ENCODE measurements around the gene SCAMP5.

SCAMP5 gene

DNA sequence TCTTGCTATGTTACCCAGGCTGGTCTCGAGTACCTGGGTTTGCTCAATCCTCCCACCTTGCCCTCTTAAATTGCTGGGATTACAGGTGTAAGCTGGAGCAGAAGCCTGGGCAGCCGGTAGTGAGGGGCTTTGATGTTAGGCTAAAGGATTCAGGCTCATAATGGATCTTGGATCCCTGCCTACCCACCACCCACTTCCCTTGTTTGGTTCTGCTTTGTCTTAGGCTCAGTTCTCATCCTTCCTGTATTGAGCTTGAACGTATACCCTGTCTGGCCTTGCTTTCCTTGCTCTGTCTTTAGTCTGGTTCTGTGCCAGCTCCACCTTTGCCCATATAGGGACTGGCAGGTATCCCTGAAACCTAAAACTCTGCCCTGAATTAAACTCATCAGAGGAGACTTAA, 29.7 kb downstream of the SCAMP5 start:
- no peaks in the 10 kb centered on the region for H3K9me3 ChIP-seq (ENCODE audit: control insufficient read depth, low read depth, low read length)
- H3K27me3 ChIP-seq (ENCODE audit: control insufficient read depth, insufficient read depth, low read length) = no peaks in the 10 kb centered on the region
- no peak overlapping the region for H3K27ac ChIP-seq (ENCODE audit: low read length)
- no peak overlapping the region for H3K4me3 ChIP-seq (ENCODE audit: low read length)
- peaks cover 5% of the 10 kb centered on the region for H3K36me3 ChIP-seq (ENCODE audit: control insufficient read depth, low read depth, low read length)
- no peak overlapping the region for H3K9ac ChIP-seq (ENCODE audit: low read length)
- H3K4me1 ChIP-seq (ENCODE audit: control insufficient read depth, low read depth, low read length) = peaks cover 8% of the 10 kb centered on the region

DNA sequence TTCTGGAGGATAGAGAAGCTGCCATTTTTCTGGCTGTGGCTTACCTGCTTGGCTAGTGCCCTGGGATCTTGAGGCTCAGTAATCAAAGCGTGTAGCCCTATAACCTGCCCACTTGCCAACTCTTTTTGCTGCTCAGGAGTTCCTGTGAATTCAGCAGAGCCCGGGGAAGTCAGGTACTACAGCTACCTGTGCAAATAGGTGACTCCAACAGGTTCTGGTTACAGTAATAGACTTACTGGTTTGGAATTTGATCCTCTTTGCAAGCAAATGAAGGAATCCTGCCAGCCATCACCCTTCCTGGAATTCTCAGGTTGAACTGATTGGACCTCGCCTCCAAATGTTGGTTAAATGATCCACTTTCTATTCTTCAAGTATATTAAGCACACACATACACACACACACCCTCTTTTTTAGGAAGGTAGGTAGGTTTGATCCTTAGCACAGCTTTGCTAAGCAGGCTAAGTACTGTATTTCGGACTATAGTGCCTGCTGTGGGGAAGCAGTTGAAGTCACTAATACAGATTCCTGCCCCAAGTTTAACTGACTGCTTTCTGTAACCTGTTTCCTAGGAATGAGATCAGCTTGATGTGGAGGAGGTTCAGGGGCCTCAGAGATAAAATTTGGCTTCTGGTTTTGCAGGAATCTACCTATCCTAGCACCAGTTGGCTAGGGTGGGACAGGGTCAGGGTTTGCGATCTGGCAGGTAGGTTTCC, 30.3 kb downstream of the SCAMP5 start:
- peaks cover 5% of the 10 kb centered on the region for H3K36me3 ChIP-seq (ENCODE audit: control insufficient read depth, low read depth, low read length)
- H3K4me3 ChIP-seq (ENCODE audit: low read length) = no peak overlapping the region
- H3K4me1 ChIP-seq (ENCODE audit: control insufficient read depth, low read depth, low read length) = peaks cover 8% of the 10 kb centered on the region
- no peaks in the 10 kb centered on the region for H3K27me3 ChIP-seq (ENCODE audit: control insufficient read depth, insufficient read depth, low read length)
- H3K27ac ChIP-seq (ENCODE audit: low read length) = no peak overlapping the region
- no peaks in the 10 kb centered on the region for H3K9me3 ChIP-seq (ENCODE audit: control insufficient read depth, low read depth, low read length)
- H3K9ac ChIP-seq (ENCODE audit: low read length) = no peak overlapping the region

DNA sequence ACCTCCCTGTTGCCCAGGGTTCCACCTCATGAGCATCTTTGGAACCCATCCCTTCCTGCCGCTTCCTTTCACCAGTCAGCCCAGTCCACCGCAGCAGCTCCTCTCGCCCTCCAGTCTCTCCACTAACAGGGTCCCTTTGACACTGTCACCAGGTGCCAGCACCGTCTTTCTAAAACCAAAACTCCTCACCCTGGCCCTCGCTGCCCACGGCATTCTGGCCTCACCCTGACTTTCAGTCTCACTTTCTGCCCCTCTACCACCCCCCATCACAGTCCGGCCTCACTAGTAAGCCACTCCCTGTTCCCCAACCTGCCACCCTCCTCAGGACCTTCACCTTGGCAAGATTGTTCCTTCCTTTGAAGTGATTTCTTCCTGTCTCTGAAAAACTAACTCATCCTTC, 32.2 kb downstream of the SCAMP5 start:
- H3K9me3 ChIP-seq (ENCODE audit: control insufficient read depth, low read depth, low read length) = no peaks in the 10 kb centered on the region
- H3K36me3 ChIP-seq (ENCODE audit: control insufficient read depth, low read depth, low read length) = peaks cover 5% of the 10 kb centered on the region
- H3K9ac ChIP-seq (ENCODE audit: low read length) = no peak overlapping the region
- no peak overlapping the region for H3K27ac ChIP-seq (ENCODE audit: low read length)
- H3K4me1 ChIP-seq (ENCODE audit: control insufficient read depth, low read depth, low read length) = peaks cover 8% of the 10 kb centered on the region
- H3K27me3 ChIP-seq (ENCODE audit: control insufficient read depth, insufficient read depth, low read length) = no peaks in the 10 kb centered on the region
- no peak overlapping the region for H3K4me3 ChIP-seq (ENCODE audit: low read length)

DNA sequence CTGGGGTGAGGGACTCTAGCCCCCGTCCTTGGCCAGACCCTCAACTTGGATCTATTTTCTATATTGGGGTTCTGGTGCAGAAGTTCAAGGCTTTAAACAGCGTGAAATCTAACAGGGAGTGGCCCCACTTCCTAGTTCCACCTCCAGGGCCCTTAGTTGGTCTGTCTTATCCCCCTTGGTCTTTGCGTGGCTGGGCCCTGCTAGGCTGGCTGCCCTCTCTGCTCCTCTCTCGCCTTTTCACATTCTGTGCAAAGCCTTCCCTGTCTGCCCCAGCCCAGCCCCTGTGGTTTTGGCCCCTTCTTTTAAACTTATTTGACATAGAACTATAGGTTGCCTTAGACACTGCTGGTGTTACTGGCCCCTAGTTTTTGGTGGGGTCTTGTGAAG, 33.6 kb downstream of the SCAMP5 start:
- no peaks in the 10 kb centered on the region for H3K27me3 ChIP-seq (ENCODE audit: control insufficient read depth, insufficient read depth, low read length)
- H3K9me3 ChIP-seq (ENCODE audit: control insufficient read depth, low read depth, low read length) = no peaks in the 10 kb centered on the region
- H3K4me1 ChIP-seq (ENCODE audit: control insufficient read depth, low read depth, low read length) = peaks cover 5% of the 10 kb centered on the region
- H3K27ac ChIP-seq (ENCODE audit: low read length) = no peak overlapping the region
- peaks cover 5% of the 10 kb centered on the region for H3K36me3 ChIP-seq (ENCODE audit: control insufficient read depth, low read depth, low read length)
- H3K9ac ChIP-seq (ENCODE audit: low read length) = no peak overlapping the region
- H3K4me3 ChIP-seq (ENCODE audit: low read length) = no peak overlapping the region

DNA sequence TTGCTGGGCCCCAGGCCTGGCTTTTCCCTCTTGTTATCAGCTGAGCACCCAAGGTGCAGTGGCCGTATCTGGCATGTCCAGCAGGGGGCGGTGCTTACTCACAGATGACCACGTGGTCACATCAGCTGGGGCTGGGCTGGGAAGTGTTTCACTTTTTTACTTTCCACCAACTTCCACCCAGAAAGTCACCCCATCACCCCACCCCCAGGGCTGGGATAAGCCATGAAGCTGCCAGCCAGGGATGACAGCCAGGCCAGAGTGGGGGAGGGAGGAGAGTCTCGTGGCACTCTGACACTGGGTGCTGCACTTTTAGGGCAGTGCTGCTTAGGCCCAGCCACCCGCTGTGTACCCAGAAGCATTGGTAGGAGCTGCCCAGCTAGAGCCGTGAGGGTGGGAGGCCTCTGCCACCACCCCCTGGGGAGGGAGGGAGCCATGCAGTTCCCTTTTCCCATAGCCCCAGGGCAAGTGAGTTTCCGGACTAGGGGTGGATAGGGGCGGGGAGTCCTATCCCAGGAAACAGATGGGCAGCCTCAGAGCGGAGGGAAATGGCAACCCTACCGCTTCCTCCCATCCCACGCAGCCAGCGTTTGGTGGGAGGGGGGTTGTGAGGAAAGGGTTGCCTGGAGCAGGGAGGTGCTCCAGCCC, 34.1 kb downstream of the SCAMP5 start:
- no peaks in the 10 kb centered on the region for H3K9me3 ChIP-seq (ENCODE audit: control insufficient read depth, low read depth, low read length)
- peaks cover 5% of the 10 kb centered on the region for H3K4me1 ChIP-seq (ENCODE audit: control insufficient read depth, low read depth, low read length)
- H3K36me3 ChIP-seq (ENCODE audit: control insufficient read depth, low read depth, low read length) = peaks cover 5% of the 10 kb centered on the region
- no peak overlapping the region for H3K27ac ChIP-seq (ENCODE audit: low read length)
- no peak overlapping the region for H3K9ac ChIP-seq (ENCODE audit: low read length)
- no peaks in the 10 kb centered on the region for H3K27me3 ChIP-seq (ENCODE audit: control insufficient read depth, insufficient read depth, low read length)
- no peak overlapping the region for H3K4me3 ChIP-seq (ENCODE audit: low read length)

DNA sequence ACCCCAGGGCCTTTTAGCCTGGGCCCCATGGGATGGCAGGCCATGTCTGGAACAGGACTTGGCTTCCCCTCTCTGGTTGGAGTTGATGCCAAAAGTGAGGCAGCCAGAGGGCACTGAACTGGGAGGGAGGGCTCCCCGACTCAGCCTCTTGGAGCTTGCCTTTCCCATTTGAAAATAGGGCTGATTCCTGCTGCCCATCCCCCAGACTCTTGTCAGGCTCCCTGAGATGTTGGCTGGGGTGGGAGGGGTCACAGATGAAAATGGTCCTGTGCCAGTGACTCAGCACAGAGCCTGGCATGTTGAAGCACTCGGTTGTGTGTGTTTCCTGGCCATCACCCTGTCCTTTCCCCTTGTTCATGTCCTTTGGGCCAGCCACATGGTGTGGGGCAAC, 34.7 kb downstream of the SCAMP5 start:
- peaks cover 5% of the 10 kb centered on the region for H3K36me3 ChIP-seq (ENCODE audit: control insufficient read depth, low read depth, low read length)
- H3K4me1 ChIP-seq (ENCODE audit: control insufficient read depth, low read depth, low read length) = peaks cover 5% of the 10 kb centered on the region
- H3K9me3 ChIP-seq (ENCODE audit: control insufficient read depth, low read depth, low read length) = no peaks in the 10 kb centered on the region
- no peak overlapping the region for H3K9ac ChIP-seq (ENCODE audit: low read length)
- no peak overlapping the region for H3K27ac ChIP-seq (ENCODE audit: low read length)
- no peak overlapping the region for H3K4me3 ChIP-seq (ENCODE audit: low read length)
- H3K27me3 ChIP-seq (ENCODE audit: control insufficient read depth, insufficient read depth, low read length) = no peaks in the 10 kb centered on the region

DNA sequence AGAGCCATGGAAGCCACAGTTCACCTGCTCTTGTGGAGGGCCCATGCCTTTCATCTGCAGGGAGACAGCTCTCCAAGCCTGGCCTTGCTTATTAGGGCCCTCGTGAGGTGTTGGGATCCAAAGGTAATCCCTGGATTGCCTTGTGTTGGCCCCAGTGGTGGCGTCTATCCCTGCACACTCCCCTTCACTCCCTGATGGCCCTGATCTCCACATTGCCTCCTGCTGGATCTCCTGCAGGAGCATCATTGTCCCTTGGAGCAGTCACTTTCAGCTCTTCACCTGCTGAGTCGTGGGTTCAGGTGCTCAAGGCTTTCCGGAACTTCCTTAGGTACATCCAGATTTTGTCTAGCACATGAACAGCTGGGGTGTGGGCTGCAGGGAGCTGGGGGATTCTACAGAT, 35.1 kb downstream of the SCAMP5 start:
- H3K36me3 ChIP-seq (ENCODE audit: control insufficient read depth, low read depth, low read length) = peaks cover 5% of the 10 kb centered on the region
- H3K27me3 ChIP-seq (ENCODE audit: control insufficient read depth, insufficient read depth, low read length) = no peaks in the 10 kb centered on the region
- H3K9ac ChIP-seq (ENCODE audit: low read length) = no peak overlapping the region
- peaks cover 5% of the 10 kb centered on the region for H3K4me1 ChIP-seq (ENCODE audit: control insufficient read depth, low read depth, low read length)
- no peak overlapping the region for H3K27ac ChIP-seq (ENCODE audit: low read length)
- no peaks in the 10 kb centered on the region for H3K9me3 ChIP-seq (ENCODE audit: control insufficient read depth, low read depth, low read length)
- no peak overlapping the region for H3K4me3 ChIP-seq (ENCODE audit: low read length)

DNA sequence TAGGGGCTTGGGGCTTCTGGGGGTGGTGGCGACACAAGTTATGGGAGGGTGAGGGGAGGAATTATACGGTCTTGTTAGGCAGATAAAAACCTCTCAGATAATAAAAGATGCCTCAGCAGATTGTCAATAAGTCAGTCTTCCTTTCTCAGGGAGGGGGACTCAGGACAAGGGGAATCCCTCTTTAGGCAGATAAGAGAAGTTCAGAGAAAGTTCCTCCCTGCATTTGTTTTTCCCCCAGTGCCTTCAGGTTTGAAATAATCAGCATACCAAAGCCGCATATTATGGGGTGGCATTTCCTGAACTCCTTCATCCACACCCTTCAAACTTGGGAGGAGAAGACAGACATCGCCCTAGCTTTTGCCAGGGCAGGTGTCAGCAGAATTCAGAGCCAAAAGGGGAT, 36.5 kb downstream of the SCAMP5 start:
- H3K9me3 ChIP-seq (ENCODE audit: control insufficient read depth, low read depth, low read length) = no peaks in the 10 kb centered on the region
- H3K36me3 ChIP-seq (ENCODE audit: control insufficient read depth, low read depth, low read length) = no peaks in the 10 kb centered on the region
- no peak overlapping the region for H3K4me3 ChIP-seq (ENCODE audit: low read length)
- H3K27me3 ChIP-seq (ENCODE audit: control insufficient read depth, insufficient read depth, low read length) = no peaks in the 10 kb centered on the region
- H3K4me1 ChIP-seq (ENCODE audit: control insufficient read depth, low read depth, low read length) = peaks cover 5% of the 10 kb centered on the region
- no peak overlapping the region for H3K27ac ChIP-seq (ENCODE audit: low read length)
- H3K9ac ChIP-seq (ENCODE audit: low read length) = no peak overlapping the region

DNA sequence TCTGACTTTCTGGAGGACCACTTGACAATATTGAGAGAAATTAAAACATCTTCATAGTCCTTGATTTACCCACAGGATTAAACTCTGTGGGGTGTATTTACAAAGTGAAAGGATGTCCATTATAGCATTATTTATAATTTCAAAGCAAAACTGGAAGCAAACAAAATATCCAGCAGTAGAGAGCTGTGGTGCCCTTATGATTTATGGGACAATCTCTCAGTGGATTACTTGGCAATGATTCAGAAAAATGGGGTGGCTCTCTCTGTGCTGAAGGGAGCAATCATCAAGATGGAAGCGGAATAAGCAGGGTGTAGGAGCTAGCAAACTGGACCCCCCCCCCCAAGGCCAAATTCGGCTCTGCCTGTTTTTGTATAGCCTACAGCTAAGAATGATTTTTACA, 37.0 kb downstream of the SCAMP5 start:
- Histone ChIP-seq H3K27me3 (ENCODE audit: control insufficient read depth, insufficient read depth, low read length) (no peaks in the 10 kb centered on the region), H3K36me3 (ENCODE audit: control insufficient read depth, low read depth, low read length) (no peaks in the 10 kb centered on the region), H3K9ac (ENCODE audit: low read length) (no peak overlapping the region), H3K27ac (ENCODE audit: low read length) (no peak overlapping the region), H3K4me1 (ENCODE audit: control insufficient read depth, low read depth, low read length) (peaks cover 5% of the 10 kb centered on the region), H3K9me3 (ENCODE audit: control insufficient read depth, low read depth, low read length) (no peaks in the 10 kb centered on the region), H3K4me3 (ENCODE audit: low read length) (no peak overlapping the region)

DNA sequence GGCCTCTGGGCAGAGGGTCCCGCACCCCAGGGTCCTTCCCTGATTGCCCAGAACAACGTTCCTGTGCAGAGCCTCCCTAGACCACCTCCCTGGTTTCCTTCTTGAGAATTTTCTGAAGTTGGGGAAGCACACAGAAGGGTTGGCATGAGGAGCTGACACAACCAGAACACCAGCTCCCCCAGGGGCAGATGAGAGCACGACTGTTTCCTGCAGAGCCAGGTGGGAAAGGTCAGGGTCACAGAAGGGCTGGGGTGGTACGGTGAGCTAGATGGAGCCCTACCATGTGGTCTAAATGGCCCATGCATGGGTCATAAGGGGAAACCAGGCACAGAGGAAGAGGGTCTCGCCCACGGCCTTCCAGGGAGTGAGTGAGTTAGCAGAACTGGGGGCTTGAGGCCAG, 38.4 kb downstream of the SCAMP5 start:
- no peak overlapping the region for H3K27ac ChIP-seq (ENCODE audit: low read length)
- no peak overlapping the region for H3K4me3 ChIP-seq (ENCODE audit: low read length)
- peaks cover 5% of the 10 kb centered on the region for H3K4me1 ChIP-seq (ENCODE audit: control insufficient read depth, low read depth, low read length)
- H3K27me3 ChIP-seq (ENCODE audit: control insufficient read depth, insufficient read depth, low read length) = no peaks in the 10 kb centered on the region
- H3K9me3 ChIP-seq (ENCODE audit: control insufficient read depth, low read depth, low read length) = no peaks in the 10 kb centered on the region
- no peak overlapping the region for H3K9ac ChIP-seq (ENCODE audit: low read length)
- no peaks in the 10 kb centered on the region for H3K36me3 ChIP-seq (ENCODE audit: control insufficient read depth, low read depth, low read length)

DNA sequence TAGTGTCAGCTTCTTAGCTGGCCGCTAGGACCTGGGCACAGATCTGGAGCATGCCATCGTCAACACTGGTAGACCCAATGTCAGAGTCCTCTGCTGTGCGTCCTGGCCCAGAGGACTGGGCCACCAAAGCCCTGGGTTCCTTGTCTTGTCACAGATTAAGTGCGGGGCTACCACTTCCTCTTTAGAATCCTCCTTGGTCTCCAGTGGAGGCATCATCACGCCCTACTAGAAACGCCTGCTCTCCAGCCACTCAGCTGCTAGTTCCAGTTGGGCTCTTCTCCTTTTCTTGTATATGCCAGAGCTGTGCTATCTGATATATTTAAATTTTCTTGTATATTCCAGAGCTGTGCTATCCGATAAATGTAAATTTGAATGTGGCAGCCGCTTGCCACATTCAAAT, 39.3 kb downstream of the SCAMP5 start:
- Histone ChIP-seq H3K4me3 (ENCODE audit: low read length) (no peak overlapping the region), H3K27me3 (ENCODE audit: control insufficient read depth, insufficient read depth, low read length) (no peaks in the 10 kb centered on the region), H3K27ac (ENCODE audit: low read length) (no peak overlapping the region), H3K9me3 (ENCODE audit: control insufficient read depth, low read depth, low read length) (no peaks in the 10 kb centered on the region), H3K9ac (ENCODE audit: low read length) (no peak overlapping the region), H3K4me1 (ENCODE audit: control insufficient read depth, low read depth, low read length) (peaks cover 1% of the 10 kb centered on the region), H3K36me3 (ENCODE audit: control insufficient read depth, low read depth, low read length) (no peaks in the 10 kb centered on the region)

DNA sequence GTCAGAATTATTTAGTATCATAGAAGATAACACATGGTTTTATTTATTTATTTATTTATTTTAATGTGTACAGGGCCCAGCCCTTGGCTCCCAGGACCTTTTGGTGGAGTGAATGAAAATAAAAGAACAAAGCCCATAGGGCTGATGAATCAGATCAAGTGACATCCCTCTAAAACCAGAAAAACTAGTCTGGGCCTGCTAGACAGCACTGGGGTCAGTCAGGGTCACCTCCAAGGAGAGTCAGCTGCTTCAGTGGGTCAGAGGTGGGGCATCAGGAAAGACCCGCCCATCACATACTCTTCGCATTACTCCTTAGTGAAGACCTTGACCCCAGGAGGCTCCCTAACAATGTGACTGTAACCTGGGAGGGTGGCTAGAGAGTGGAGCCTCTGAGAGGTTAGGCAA, 40.9 kb downstream of the SCAMP5 start:
- Histone ChIP-seq H3K27ac (ENCODE audit: low read length) (no peak overlapping the region), H3K4me1 (ENCODE audit: control insufficient read depth, low read depth, low read length) (no peaks in the 10 kb centered on the region), H3K9me3 (ENCODE audit: control insufficient read depth, low read depth, low read length) (no peaks in the 10 kb centered on the region), H3K27me3 (ENCODE audit: control insufficient read depth, insufficient read depth, low read length) (no peaks in the 10 kb centered on the region), H3K4me3 (ENCODE audit: low read length) (no peak overlapping the region), H3K9ac (ENCODE audit: low read length) (no peak overlapping the region), H3K36me3 (ENCODE audit: control insufficient read depth, low read depth, low read length) (no peaks in the 10 kb centered on the region)
